HG02970 (cell line): ENCODE results near the gene OXER1.
"Not testable (repeated sequence)": the region's sequence is repeated elsewhere in the genome, so short reads cannot be mapped to it uniquely, and the experiment has no call there.

ENCODE experiments used
- ATAC-seq: cut with Tn5 transposase; IDR thresholded peaks from one replicate; pipeline ENCODE4 v1.9.1; 2021; ENCODE audit warnings: mild to moderate bottlenecking, moderate library complexity, moderate number of reproducible peaks; ENCODE audit not compliant: unreplicated experiment, low FRiP score

The OXER1 gene

GRCh38 chr2:42754021-42754775 is 9.7 kb downstream of the OXER1 start:
- ATAC-seq = peak; percentile 54

GRCh38 chr2:42752816-42753813 is 10.8 kb downstream of the OXER1 start:
- no peak for ATAC-seq

- ATAC-seq = no peak
These were observed 11.6 kb downstream of the OXER1 start for GRCh38 chr2:42752314-42752713.

GRCh38 chr2:42748840-42749239 is 15.1 kb downstream of the OXER1 start:
- ATAC-seq = no peak

GRCh38 chr2:42747422-42747821 is 16.5 kb downstream of the OXER1 start:
- ATAC-seq = no peak

GRCh38 chr2:42744545-42745082 is 19.3 kb downstream of the OXER1 start:
- ATAC-seq = no peak

- ATAC-seq = no peak
These were observed 20.3 kb downstream of the OXER1 start for GRCh38 chr2:42743659-42743990.

GRCh38 chr2:42742740-42743658 is 20.9 kb downstream of the OXER1 start:
- ATAC-seq = no peak

- no peak for ATAC-seq
These were observed 22.8 kb downstream of the OXER1 start for GRCh38 chr2:42741140-42741539.

- ATAC-seq = no peak
These were observed 27.2 kb downstream of the OXER1 start for GRCh38 chr2:42736598-42737322.

GRCh38 chr2:42733852-42734251 is 30.1 kb downstream of the OXER1 start:
- ATAC-seq = no peak

GRCh38 chr2:42731316-42731715 is 32.6 kb downstream of the OXER1 start:
- not testable (repeated sequence) for ATAC-seq

- ATAC-seq = no peak
These were observed 37.3 kb downstream of the OXER1 start for GRCh38 chr2:42726680-42727079.

GRCh38 chr2:42725657-42726056 is 38.3 kb downstream of the OXER1 start:
- ATAC-seq = no peak

GRCh38 chr2:42724886-42725285 is 39.0 kb downstream of the OXER1 start:
- no peak for ATAC-seq

GRCh38 chr2:42723465-42723864 is 40.5 kb downstream of the OXER1 start:
- ATAC-seq = no peak

- ATAC-seq = peak; percentile 79
These were observed 41.4 kb downstream of the OXER1 start for GRCh38 chr2:42722320-42723190.

- no peak for ATAC-seq
These were observed 42.0 kb downstream of the OXER1 start for GRCh38 chr2:42721898-42722297.

- ATAC-seq = no peak
These were observed 49.2 kb downstream of the OXER1 start for GRCh38 chr2:42714686-42715085.
